Body of pancreas (tissue), 4 donors: ENCODE measurements around the gene IBA57.

Experiments used
- CTCF ChIP-seq, 7 experiments: fragments of 450-650 bp in 4 of 7; fragments of 200-600 bp in 3 of 7; sonication (generic) in 3 of 7; IDR thresholded peaks; one replicate each; pipeline ENCODE4 v1.5.1; 2016 to 2019; ENCODE audit warnings: antibody characterized with exemption in 7 of 7
- POLR2A ChIP-seq, 3 donors: fragments of 450-650 bp; IDR thresholded peaks; one replicate each; pipeline ENCODE4 v1.6.1; 2016; ENCODE audit warnings: antibody characterized with exemption in 3 of 3, mild to moderate bottlenecking in 2 of 3

GRCh38 chr1:228217551-228218344 is 52.1 kb downstream of the IBA57 start:
- no peak for TF ChIP-seq CTCF (IDR thresholded peaks at IDR 0.05)
- no peak for TF ChIP-seq POLR2A (IDR thresholded peaks at IDR 0.05)
